HCT116 (cell line): Measurements from ENCODE around the gene TNNC1. TPM values are rescaled to one million over a fixed set of nuclear protein-coding genes. Genes with fewer than 3 reads are reported as not detected.

Experiments
- ATAC-seq: fragments of 200-7000 bp; cut with Tn5 transposase; 2 replicates; pipeline ENCODE4 v1.9.1; 2020; ENCODE audit warnings: mild to moderate bottlenecking, moderate library complexity
- BruUV-seq: library from RNA; stranded (reverse); fragments of 400-500 nt; replicated peaks from 2 replicates; lab custom pipeline; 2021; lab: Mats Ljungman, UMichigan
- CTCF ChIA-PET: fragments of 300-600 bp; sonication (Branson Sonifier 250); formaldehyde crosslinking; loops from one replicate; lab custom pipeline; 2021; ENCODE audit warnings: antibody characterized with exemption; lab: Charles Lee
- POLR2A ChIA-PET: fragments of 300-600, 350-600 bp; sonication (Branson Sonifier 250); formaldehyde crosslinking; loops from one replicate; lab custom pipeline; 2021; ENCODE audit warnings: antibody characterized with exemption; lab: Charles Lee
- RAD21 ChIA-PET, 2 experiments: fragments of 300-600 bp; sonication (Branson Sonifier 250); formaldehyde crosslinking; loops; one replicate each; lab custom pipeline; 2023; ENCODE audit warnings: low total read pairs in 2 of 2; ENCODE audit not compliant: uncharacterized antibody in 2 of 2, unreplicated experiment in 2 of 2, low non-redundant PET in 1 of 2; lab: Charles Lee
- DNase-seq: peaks from one replicate; pipeline ENCODE4 v3.0.0-alpha.2; 2010; ENCODE audit warnings: low read depth, low spot score
- H2AFZ ChIP-seq: fragments of 200-600 bp; shearing (Covaris generic), sonication (generic); 2 replicates; pipeline ENCODE4 v1.6.1; 2017; ENCODE audit warnings: low read depth, mixed run types, mixed read lengths, antibody characterized with exemption, low read length; ENCODE audit not compliant: poor library complexity, severe bottlenecking
- H3K27ac ChIP-seq: 2 replicates; pipeline ENCODE4 v1.5.1; 2012; ENCODE audit warnings: low read depth, low read length
- H3K27me3 ChIP-seq: fragments of 200-600 bp; sonication (generic); 2 replicates; pipeline ENCODE4 v1.6.1; 2016; ENCODE audit warnings: mixed run types, low read length, mixed read lengths; ENCODE audit not compliant: insufficient read depth
- H3K36me3 ChIP-seq, 2 experiments: fragments of 200-500 bp in 1 of 2; fragments of 200-600 bp in 1 of 2; sonication (Bioruptor generic) in 1 of 2; sonication (generic) in 1 of 2; 2 replicates each; pipeline versions ENCODE4 v1.5.1 to v1.6.1; 2014 to 2016; ENCODE audit warnings: low read length in 2 of 2, inconsistent platforms in 1 of 2, mixed read lengths in 1 of 2, mixed run types in 1 of 2; ENCODE audit not compliant: insufficient read depth in 2 of 2, control insufficient read depth in 1 of 2
- H3K4me1 ChIP-seq, 2 experiments: fragments of 200-600 bp in 1 of 2; sonication (generic) in 1 of 2; 2 replicates each; pipeline versions ENCODE4 v1.5.1 to v1.6.1; 2012 to 2017; ENCODE audit warnings: low read length in 2 of 2, inconsistent platforms in 1 of 2, mild to moderate bottlenecking in 1 of 2, mixed read lengths in 1 of 2, mixed run types in 1 of 2, moderate library complexity in 1 of 2; ENCODE audit not compliant: insufficient read depth in 2 of 2, control insufficient read depth in 1 of 2
- H3K4me2 ChIP-seq: fragments of 200-600 bp; sonication (generic); 2 replicates; pipeline ENCODE4 v1.6.1; 2017; ENCODE audit warnings: mixed run types, low read length, mixed read lengths
- H3K4me3 ChIP-seq, 2 experiments: fragments of 200-600 bp in 1 of 2; sonication (generic) in 1 of 2; replicated peaks in 1 of 2; 2 replicates each; pipeline ENCODE4 v1.5.1; 2011 to 2016; ENCODE audit warnings: low read length in 2 of 2, control low read depth in 1 of 2, low read depth in 1 of 2, mild to moderate bottlenecking in 1 of 2, mixed read lengths in 1 of 2, mixed run types in 1 of 2
- H3K79me2 ChIP-seq: fragments of 200-600 bp; sonication (generic); 2 replicates; pipeline ENCODE4 v1.6.1; 2017; ENCODE audit warnings: mild to moderate bottlenecking, mixed run types, low read length, moderate library complexity, mixed read lengths; ENCODE audit not compliant: insufficient read depth
- H3K9ac ChIP-seq: fragments of 200-600 bp; sonication (generic); 2 replicates; pipeline ENCODE4 v1.6.1; 2016; ENCODE audit warnings: low read length, mixed read lengths
- H3K9me2 ChIP-seq: fragments of 200-600 bp; sonication (generic), shearing (Covaris generic); 2 replicates; pipeline ENCODE4 v1.6.1; 2017; ENCODE audit warnings: mixed run types, mild to moderate bottlenecking, moderate library complexity; ENCODE audit not compliant: insufficient read depth
- H3K9me3 ChIP-seq, 2 experiments: fragments of 200-500 bp in 1 of 2; fragments of 200-600 bp in 1 of 2; sonication (Bioruptor generic) in 1 of 2; sonication (generic) in 1 of 2; 2 replicates each; pipeline ENCODE4 v1.6.1; 2014 to 2017; ENCODE audit warnings: low read length in 2 of 2, mixed read lengths in 2 of 2, inconsistent platforms in 1 of 2, low read depth in 1 of 2, mild to moderate bottlenecking in 1 of 2, mixed run types in 1 of 2, moderate library complexity in 1 of 2; ENCODE audit not compliant: control insufficient read depth in 1 of 2, insufficient read depth in 1 of 2
- H4K20me1 ChIP-seq: fragments of 200-600 bp; sonication (generic), shearing (Covaris generic); 2 replicates; pipeline ENCODE4 v1.6.1; 2017; ENCODE audit warnings: mixed run types, mild to moderate bottlenecking, moderate library complexity; ENCODE audit not compliant: insufficient read depth
- CBX3 ChIP-seq: IDR thresholded peaks from 2 replicates; pipeline ENCODE4 v1.6.1; 2012; ENCODE audit warnings: low read depth
- CTCF ChIP-seq, 3 experiments: fragments of 200-600 bp in 1 of 3; sonication (generic) in 1 of 3; IDR thresholded peaks in 2 of 3; conservative IDR thresholded peaks in 1 of 3; 2 replicates each; pipeline ENCODE4 v1.5.1; 2012 to 2017; ENCODE audit warnings: low read depth in 2 of 3, low read length in 2 of 3, antibody characterized with exemption in 1 of 3, borderline replicate concordance in 1 of 3, control low read depth in 1 of 3, mild to moderate bottlenecking in 1 of 3, mixed read lengths in 1 of 3, mixed run types in 1 of 3, moderate library complexity in 1 of 3; ENCODE audit not compliant: insufficient read depth in 1 of 3
- EZH2phosphoT487 ChIP-seq: fragments of 200-600 bp; IDR thresholded peaks from 2 replicates; pipeline ENCODE4 v1.6.1; 2018; ENCODE audit warnings: antibody characterized with exemption, borderline replicate concordance
- FOSL1 ChIP-seq: IDR thresholded peaks from 2 replicates; pipeline ENCODE4 v1.6.1; 2012; ENCODE audit warnings: low read depth
- POLR2A ChIP-seq: IDR thresholded peaks from 2 replicates; pipeline ENCODE4 v1.7.0; 2011; ENCODE audit warnings: borderline replicate concordance; ENCODE audit not compliant: insufficient read depth, insufficient read length; ENCODE audit errors: extremely low read depth
- REST ChIP-seq: IDR thresholded peaks from 2 replicates; pipeline ENCODE4 v1.6.1; 2012; ENCODE audit warnings: low read depth
- SRF ChIP-seq: IDR thresholded peaks from 2 replicates; pipeline ENCODE4 v1.6.1; 2012; ENCODE audit warnings: low read depth
- ZBTB33 ChIP-seq: IDR thresholded peaks from 2 replicates; pipeline ENCODE4 v1.6.1; 2011; ENCODE audit warnings: mild to moderate bottlenecking, low read length, moderate library complexity; ENCODE audit not compliant: insufficient replicate concordance; ENCODE audit errors: extremely low read depth
- intact Hi-C: fragments of 100-400 bp; cut with micrococcal nuclease; formaldehyde crosslinking; loops from 2 replicates; pipeline ENCODE4 v1.10.0; 2022
- total RNA-seq: library from RNA; stranded (reverse); gene quantifications from one replicate; pipeline ENCODE4 v1.2.1, GENCODE V29; 2021; ENCODE audit not compliant: unreplicated experiment

The TNNC1 gene
- total RNA-seq, 1 experiment from 2014 or later, result 2.2 TPM

GRCh38 chr3:52439426-52440248, 14.2 kb downstream of the TNNC1 start:
- no TSS peak for BruUV-seq
- intact Hi-C loops, result no loop called here
- TF ChIP-seq EZH2phosphoT487 (no peak), REST (no peak), FOSL1 (no peak), CTCF (IDR thresholded peaks at IDR 0.05 in 2 of 3, conservative IDR thresholded peaks at IDR 0.05 in 1 of 3; ENCODE audit: borderline replicate concordance in 1 of 3, insufficient read depth in 1 of 3, low read depth in 2 of 3, low read length in 2 of 3) (no peak), ZBTB33 (no peak), SRF (no peak), CBX3 (no peak), POLR2A (no peak)
- TF ChIP-seq, all 23 proteins: peak for 0
- POLR2A ChIA-PET, result no interaction called here
- ATAC-seq (no peak), DNase-seq (no peak)
- H3K27ac ChIP-seq, result no peak overlapping the region
- H4K20me1 ChIP-seq, result no peaks in the 10 kb centered on the region
- H3K9ac ChIP-seq, result no peak overlapping the region
- no peaks in the 10 kb centered on the region for H3K36me3 ChIP-seq
- CTCF ChIA-PET, result no interaction called here
- no peak overlapping the region for H3K4me2 ChIP-seq
- H3K9me3 ChIP-seq, result no peaks in the 10 kb centered on the region
- H3K79me2 ChIP-seq, result no peaks in the 10 kb centered on the region
- H3K4me1 ChIP-seq, result peaks cover 1 to 6% of the 10 kb centered on the region in 2 experiments; a peak in 2 of 4 replicates
- no peaks in the 10 kb centered on the region for H3K27me3 ChIP-seq
- no peak overlapping the region for H2AFZ ChIP-seq
- no peaks in the 10 kb centered on the region for H3K9me2 ChIP-seq
- RAD21 ChIA-PET, result no interaction called here
- no peak overlapping the region for H3K4me3 ChIP-seq
